HEK293 (cell line): Measurements from ENCODE around the gene PACS1.

Experiments used
- HOXA7 ChIP-seq: sonication (generic); formaldehyde crosslinking; IDR thresholded peaks from 2 replicates; pipeline ENCODE4 v1.8.1; 2022; ENCODE audit warnings: missing genetic modification reagents, borderline replicate concordance
- SCRT2 ChIP-seq: fragments of 450-650 bp; formaldehyde crosslinking; IDR thresholded peaks from 2 replicates; pipeline ENCODE4 v1.5.1; 2016; ENCODE audit warnings: missing biosample characterization, missing genetic modification characterization
- ZFP37 ChIP-seq: fragments of 450-650 bp; formaldehyde crosslinking; IDR thresholded peaks from 2 replicates; pipeline ENCODE4 v1.5.1; 2016; ENCODE audit warnings: missing biosample characterization, missing genetic modification characterization
- ZNF24 ChIP-seq: fragments of 450-650 bp; formaldehyde crosslinking; IDR thresholded peaks from 2 replicates; pipeline ENCODE4 v1.5.1; 2016; ENCODE audit warnings: missing biosample characterization, missing genetic modification characterization
- ZNF785 ChIP-seq: fragments of 450-650 bp; formaldehyde crosslinking; IDR thresholded peaks from 2 replicates; pipeline ENCODE4 v1.5.1; 2016; ENCODE audit warnings: missing biosample characterization, missing genetic modification characterization
- TF ChIP-seq, protein P1 (sequence below): fragments of 450-650 bp; formaldehyde crosslinking; IDR thresholded peaks from 2 replicates; pipeline ENCODE4 v1.5.1; 2016; ENCODE audit warnings: missing biosample characterization, missing genetic modification characterization
- TF ChIP-seq, protein P2 (sequence below): fragments of 450-650 bp; formaldehyde crosslinking; IDR thresholded peaks from 2 replicates; pipeline ENCODE4; 2016; ENCODE audit warnings: missing biosample characterization, missing genetic modification characterization

DNA sequence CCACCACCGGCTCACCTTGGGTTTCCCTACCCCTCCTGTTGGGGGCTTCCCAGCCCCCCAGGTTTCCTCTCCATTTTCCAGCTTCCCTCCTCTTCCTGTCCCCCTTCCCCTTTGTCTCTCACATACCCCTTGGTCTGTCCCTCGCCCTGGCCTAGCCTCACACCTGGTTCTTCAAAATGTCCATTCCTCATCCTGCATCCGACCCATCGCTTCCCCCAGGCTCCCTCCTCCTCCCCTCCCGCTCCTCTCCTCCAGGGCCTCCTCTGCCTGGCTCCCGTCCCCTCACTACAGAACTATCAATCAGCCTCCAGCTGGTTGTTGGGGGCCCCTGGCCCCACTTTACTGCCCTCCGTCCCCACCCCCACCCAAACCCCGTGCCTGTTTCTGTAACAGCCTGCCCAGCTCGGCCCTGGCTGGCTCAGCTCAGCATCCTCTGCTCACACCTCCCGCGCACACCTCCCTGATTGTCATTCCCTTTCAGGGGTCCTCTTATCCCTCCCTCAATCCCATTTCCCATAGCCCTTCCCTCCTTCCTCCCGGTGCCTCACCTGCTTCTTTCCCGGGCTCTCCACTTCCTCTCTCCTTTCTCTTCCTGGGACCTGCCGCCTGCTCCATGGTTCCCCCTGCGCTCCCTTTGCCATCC is 209.1 kb downstream of the PACS1 start:
- TF ChIP-seq ZNF785 (tag by site-specific recombination) (no peak), ZNF24 (tag by site-specific recombination) (no peak), HOXA7 (no peak), ZFP37 (tag by site-specific recombination) (no peak), SCRT2 (no peak)
- TF ChIP-seq, protein P1, sequence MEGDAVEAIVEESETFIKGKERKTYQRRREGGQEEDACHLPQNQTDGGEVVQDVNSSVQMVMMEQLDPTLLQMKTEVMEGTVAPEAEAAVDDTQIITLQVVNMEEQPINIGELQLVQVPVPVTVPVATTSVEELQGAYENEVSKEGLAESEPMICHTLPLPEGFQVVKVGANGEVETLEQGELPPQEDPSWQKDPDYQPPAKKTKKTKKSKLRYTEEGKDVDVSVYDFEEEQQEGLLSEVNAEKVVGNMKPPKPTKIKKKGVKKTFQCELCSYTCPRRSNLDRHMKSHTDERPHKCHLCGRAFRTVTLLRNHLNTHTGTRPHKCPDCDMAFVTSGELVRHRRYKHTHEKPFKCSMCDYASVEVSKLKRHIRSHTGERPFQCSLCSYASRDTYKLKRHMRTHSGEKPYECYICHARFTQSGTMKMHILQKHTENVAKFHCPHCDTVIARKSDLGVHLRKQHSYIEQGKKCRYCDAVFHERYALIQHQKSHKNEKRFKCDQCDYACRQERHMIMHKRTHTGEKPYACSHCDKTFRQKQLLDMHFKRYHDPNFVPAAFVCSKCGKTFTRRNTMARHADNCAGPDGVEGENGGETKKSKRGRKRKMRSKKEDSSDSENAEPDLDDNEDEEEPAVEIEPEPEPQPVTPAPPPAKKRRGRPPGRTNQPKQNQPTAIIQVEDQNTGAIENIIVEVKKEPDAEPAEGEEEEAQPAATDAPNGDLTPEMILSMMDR (tag by site-specific recombination), result no peak
- TF ChIP-seq, protein P2, sequence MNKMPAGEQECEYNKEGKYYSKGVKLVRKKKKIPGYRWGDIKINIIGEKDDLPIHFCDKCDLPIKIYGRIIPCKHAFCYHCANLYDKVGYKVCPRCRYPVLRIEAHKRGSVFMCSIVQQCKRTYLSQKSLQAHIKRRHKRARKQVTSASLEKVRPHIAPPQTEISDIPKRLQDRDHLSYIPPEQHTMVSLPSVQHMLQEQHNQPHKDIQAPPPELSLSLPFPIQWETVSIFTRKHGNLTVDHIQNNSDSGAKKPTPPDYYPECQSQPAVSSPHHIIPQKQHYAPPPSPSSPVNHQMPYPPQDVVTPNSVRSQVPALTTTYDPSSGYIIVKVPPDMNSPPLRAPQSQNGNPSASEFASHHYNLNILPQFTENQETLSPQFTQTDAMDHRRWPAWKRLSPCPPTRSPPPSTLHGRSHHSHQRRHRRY, result no peak
